GM21717 (cell line): ENCODE measurements around the gene ASIC4.

Source experiments
- ATAC-seq: cut with Tn5 transposase; IDR thresholded peaks from one replicate; pipeline ENCODE4 v1.9.1; 2021; ENCODE audit warnings: mild to moderate bottlenecking, moderate library complexity; ENCODE audit not compliant: unreplicated experiment

The ASIC4 gene

DNA sequence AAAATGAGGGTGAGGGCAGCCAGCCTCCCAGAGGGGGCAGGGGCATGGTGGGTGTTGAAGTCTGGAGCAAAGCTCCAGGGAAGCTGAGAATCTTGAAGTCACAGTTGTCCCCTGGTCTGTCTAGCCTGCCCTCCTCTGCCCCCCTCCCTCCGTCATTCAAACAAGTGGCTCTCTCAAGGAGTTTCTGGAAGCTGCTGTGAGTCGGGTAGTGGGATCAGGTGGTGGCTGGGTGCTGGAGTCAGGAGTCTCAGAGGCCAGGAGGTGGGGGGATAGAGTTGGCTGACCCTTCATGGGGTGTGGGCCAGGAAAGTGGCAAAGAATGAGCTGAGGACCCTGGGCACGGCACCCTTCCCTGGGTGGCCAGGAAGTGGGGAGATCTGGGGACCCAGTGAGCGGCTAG, 495 bp upstream of the ASIC4 start:
- no peak for ATAC-seq

DNA sequence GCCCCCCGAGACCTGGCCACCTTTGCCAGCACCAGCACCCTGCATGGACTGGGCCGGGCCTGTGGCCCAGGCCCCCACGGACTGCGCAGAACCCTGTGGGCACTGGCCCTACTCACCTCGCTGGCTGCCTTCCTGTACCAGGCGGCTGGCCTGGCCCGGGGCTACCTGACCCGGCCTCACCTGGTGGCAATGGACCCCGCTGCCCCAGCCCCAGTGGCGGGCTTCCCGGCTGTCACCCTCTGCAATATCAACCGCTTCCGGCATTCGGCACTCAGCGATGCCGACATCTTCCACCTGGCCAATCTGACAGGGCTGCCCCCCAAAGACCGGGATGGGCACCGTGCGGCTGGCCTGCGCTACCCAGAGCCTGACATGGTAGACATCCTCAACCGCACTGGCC, 554 bp downstream of the ASIC4 start:
- ATAC-seq, result no peak

- no peak for ATAC-seq
These were observed 1.8 kb downstream of the ASIC4 start for GRCh38 chr2:219515874-219516629.

- no peak for ATAC-seq
These were observed 2.6 kb downstream of the ASIC4 start for GRCh38 chr2:219516888-219517287.

DNA sequence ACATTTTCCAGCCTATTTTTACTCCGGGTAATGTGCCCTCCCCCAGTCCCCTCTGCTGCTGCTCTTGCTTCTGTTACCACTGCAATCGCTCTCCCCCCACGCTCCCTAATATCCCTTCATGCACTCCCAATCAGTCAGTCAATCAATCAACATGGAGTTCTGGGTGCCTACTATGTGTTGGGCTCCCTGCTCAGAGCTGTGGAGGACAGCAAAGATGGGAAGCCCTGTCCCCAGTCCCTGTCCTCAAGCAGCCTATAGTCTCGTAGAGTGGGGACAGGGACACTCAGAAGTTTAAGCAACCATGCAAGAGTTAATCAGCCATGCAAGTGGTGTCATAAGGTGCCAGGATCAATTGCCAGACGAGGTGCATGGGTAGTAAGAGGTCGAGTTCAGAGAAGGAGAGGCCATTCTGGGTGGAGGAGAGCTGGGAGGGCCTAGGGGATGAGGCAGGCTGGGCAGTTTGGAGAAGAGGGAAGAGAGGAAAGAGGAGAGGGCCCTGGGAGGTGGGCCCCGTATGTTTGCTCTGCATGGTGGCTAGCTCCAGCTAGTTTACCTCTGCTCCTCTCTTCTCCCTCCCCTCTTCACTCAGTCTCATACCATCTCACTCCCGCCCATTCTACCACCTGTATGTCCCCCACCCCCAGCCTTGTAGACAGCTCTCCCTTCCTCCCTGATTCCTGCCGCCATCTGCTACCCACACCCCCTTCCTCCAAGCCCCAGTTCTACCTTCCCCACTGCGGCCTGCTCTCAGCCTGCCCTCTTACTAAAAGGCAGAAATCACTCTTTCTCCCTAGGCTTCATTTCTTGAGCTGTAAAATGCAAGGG, 3.9 kb downstream of the ASIC4 start:
- ATAC-seq, result no peak

GRCh38 chr2:219519526-219519916, 5.2 kb downstream of the ASIC4 start:
- no peak for ATAC-seq

DNA sequence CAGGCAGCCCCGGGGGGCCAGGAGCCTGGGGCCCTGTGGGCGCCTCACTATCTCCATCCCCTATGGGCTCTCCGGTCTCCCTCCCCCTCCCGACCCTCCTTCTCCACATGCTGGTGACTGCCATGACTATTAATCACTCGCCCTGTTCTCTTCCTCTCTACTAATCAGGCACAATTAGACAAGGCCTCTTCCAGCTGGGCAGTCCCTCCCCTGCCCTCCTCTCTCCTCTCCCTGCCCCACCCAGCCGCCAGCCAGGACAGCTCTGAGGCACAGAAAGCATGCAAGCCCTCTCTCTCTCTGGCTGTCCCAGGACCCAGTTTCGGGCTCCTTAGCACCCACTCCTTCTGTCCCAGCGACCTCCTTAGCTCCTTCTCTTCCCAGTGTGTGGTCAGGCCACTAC, 5.8 kb downstream of the ASIC4 start:
- ATAC-seq, result no peak

DNA sequence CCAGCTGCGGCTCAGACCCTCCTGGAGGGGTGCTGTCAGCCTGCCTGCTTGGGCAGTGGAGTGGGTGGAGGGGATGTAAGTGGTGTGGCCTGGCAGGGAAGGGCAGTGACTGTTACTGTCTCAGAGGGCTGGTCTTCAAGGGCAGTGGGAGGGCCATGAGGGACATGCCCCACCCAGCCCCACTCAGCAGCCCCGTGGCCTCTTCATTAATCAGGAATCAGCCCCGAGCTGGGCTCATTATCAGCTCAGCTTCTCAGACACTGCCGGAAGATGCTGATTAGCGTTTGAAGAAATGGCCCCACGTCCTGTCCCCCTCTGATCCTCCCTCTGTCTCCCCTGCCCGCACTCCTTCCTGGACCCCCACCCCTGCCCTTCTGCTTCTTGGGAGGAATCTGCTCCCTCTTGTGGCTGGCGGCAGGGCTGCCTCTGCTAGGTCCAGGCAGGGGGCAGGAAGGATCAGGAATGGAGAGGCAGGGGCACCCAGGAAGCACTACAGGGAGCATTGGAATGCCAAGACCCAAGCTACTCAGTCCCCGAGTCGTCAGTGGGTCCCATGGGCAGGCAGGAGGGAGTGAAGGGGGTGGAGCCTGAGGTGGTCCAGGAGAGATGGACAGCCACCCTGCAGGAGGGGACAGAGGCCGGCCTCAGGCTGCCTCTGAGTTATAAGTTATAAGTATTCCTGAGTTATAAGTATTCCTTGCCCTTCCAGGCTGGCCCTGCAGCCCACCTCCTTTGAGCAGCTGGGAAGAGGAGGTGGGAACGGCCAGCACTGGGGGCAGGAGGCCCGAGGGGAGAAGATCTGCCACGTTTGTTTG, 7.0 kb downstream of the ASIC4 start:
- no peak for ATAC-seq

DNA sequence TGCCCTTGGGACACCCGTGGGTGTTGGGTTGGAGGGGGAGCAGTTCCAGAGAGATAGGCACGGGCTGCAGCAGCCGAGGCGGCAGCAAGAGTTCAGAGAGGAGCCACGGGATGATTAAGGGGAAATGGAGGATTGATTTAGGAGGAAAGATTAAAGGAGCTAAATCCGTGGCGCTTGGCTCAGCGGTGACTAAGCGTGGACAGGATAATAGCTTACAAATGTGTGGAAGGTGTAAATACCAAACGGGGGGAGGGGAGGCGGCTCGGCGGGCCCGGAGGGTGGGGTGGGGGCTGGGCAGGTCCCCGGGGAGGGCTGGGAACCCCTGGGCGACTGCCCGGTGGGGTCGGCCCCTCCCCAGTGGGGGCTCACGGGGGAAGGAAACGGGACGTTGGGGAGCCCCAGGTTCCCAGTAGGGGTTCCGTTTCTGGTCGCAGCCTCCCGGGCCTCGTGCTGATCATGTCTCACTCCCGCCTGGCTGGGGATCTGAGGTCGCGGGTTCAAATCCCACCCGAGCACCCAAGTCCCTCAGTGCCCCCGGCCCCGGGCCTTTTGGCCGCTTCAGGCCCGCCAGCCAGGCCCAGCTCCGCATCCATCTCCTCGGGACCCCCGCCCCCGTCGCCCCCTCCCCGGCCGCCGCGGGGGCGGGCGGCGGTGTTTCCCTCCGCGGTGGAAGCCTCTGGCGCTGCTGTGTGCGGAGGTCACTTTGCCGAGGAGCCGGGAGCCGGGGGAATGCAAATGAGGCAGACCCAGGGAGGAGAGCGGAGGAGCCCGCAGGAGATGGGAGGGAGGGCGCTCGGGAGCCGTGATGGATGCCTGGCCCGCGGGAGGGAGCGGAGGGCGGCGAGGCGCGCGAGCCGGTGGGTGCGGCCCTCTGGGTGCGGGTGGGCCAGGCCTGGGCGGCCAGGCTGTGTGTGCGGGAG, 8.1 kb downstream of the ASIC4 start:
- ATAC-seq, result no peak

- ATAC-seq, result no peak
These were observed 8.9 kb downstream of the ASIC4 start for GRCh38 chr2:219523031-219523671.

DNA sequence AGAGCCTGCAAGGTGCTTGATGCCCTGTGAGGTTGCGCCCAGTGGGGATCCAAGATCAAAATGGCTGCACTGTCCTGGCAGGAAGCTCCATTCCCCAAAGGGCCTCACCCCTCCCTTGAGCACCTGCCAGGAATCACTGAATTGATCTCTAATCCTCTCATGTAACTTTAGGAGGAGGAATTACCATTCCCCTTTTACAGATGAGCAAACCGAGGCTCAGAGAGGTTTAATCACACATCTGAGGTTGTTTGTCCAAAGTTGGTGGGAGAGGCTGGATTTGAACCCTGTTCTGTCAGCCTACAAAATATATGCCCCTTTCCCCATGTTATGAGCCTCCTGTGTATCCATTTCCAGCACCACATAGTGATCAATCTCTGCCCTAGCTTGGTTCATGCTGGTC, 10.5 kb downstream of the ASIC4 start:
- ATAC-seq, result no peak

DNA sequence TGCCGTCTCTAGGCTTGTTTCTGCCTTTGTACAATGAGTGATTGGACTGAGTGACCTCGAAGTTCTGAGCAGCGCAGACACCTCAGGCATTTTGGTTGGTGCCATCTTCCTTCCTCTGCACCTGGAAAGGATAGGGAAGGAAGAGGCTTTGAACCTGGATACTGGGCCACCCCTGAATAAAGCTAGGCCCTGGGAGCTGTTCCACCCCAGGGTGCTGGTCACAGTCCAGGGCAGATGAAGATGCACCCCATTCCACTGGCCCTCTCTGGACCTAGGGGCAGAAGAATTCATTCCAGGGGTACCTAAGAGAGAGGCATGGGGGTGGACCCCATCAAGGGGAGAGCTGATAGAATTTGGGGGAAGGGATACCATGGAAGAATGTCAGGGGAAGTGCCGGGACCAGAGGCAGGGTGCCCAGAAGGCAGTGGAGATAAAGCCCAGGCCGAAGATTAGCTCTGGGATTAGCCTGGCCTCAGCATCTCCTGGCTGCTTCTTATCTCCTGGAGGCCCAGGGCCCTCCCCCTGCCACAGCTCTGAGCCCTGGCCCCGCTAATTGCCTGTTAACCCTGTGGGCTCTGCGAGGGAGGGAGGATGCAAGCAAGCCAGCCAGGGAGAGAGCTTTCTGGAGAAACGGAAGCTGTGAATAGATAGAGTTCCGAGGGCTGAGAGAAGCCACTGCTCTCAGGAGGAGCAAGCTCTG, 11.4 kb downstream of the ASIC4 start:
- no peak for ATAC-seq

DNA sequence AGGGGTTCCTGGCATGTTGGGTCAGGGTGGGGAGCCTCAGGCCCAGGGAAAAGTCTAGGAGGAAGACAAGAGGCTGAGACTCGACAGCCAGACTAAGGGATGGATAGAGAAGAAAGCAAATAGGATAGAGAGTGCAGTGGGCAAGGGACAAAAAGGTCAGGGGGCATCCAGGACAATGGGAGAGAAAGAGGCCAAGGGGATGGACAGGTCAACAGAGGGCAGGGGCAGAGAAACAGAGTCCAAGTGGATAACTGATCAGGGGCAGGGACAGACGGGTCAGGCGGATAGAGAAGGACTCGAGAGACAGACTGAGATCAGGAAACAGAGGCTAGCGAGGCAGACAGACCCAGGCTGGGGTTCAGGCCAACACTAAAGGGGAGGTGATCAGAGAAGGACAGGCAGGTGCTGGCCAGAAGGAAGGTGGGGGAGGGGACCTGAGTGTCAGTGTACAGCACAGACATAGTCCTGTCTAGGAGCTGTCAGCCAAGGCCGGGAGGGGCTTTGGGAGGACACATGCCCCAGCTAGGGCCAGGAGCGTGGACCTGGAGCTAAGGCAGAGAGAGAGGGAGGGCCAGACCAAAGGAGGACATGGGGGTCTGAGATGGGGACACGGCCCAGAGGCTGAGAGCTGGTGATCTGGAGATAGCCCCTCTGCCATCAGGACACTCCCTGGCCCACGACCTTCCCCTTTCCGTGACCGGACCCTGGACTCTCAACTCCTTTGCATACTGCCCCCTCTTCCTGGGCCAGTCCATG, 12.2 kb downstream of the ASIC4 start:
- no peak for ATAC-seq

DNA sequence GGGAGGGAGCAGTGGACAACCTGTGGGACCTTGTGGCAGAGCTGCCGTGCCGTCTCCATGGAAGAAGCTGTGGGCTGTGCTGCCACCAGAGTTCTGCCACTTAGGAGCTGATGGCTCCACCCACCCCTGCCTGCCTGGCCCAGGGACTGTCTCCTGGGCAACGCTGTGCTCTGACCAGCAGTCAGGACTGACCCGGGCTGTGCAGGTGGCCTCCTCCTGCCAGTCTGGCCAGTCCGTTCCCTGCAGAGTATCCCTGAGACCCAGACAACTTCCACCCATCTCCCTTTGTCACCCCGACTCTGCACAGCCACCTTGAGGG, 12.8 kb downstream of the ASIC4 start:
- ATAC-seq, result no peak

- no peak for ATAC-seq
These were observed 13.2 kb downstream of the ASIC4 start for GRCh38 chr2:219527472-219527871.

GRCh38 chr2:219530048-219530963, 16.0 kb downstream of the ASIC4 start:
- peak; percentile 82 for ATAC-seq

DNA sequence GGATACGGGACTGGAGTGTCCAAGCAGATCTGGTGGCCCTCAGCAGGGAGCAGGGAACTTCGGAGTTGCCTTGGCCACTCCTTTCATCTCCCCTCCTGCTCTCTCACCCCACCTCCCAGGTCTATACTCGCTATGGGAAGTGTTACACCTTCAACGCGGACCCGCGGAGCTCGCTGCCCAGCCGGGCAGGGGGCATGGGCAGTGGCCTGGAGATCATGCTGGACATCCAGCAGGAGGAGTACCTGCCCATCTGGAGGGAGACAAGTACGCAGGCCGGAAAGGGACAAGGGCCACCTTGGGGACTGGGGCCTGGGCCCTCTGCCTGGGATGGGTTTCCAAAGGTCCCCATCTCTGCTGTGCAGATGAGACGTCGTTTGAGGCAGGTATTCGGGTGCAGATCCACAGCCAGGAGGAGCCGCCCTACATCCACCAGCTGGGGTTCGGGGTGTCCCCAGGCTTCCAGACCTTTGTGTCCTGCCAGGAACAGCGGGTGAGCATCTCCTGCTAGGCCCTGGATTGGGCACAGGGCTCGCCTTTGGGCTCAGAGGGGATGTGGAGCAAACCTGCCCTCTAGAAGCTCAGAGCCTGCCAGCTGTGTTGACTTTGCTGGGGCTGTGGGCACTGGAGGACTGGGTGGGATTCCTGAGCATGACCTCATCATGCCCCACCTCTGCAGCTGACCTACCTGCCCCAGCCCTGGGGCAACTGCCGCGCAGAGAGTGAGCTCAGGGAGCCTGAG, 17.5 kb downstream of the ASIC4 start:
- ATAC-seq, result no peak
